Activated T-helper 9 cell treated with anti-CD3 and anti-CD28 coated beads, Interleukin-2, amount 50 U/mL, for 16 hours (primary cell): Measurements from ENCODE around the gene TAGLN3.
A peak's percentile ranks its signal among the peaks of the same experiment; 100 is the strongest.

Experiments
- DNase-seq: peaks from one replicate; pipeline ENCODE4 v3.0.0-alpha.2; 2020; ENCODE audit warnings: low read depth

The TAGLN3 gene

DNA sequence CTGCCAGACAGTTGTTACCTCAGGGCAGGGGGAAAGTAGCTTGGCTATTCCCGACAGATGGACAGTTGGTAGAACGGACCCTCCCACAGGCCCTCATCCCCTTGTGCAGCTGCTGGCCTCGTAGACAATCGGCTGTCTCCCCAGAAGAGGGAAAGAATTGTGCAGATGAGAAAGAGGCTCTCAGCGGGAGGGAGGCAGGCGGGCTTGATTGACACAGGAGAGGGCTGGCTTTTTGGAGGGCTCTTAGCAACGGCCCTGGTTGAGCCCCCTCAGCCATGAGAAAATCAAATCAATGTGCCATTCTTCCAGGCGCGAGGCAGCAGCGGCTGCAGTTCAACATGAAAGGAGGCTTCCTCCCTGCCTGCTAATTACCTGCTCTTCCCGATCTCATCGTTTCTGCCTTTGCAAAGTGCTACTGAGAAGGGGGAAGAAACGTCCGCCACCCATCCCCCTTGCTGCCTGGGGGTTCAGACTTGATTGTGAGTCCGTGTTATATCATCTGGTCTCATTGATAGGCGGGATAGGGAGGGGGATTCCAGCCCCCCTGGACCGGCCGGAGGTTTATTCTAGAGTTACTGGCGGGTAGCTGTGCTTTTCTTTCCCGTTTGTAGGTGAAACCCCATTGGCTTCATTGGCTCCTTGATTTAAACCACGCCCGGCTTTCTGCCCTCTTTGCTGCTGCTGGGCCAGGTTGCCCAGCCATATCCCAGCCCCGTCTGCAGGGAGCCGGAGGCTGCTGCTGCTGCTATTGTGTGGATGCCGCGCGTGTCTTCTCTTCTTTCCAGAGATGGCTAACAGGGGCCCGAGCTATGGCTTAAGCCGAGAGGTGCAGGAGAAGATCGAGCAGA is at the start of gene TAGLN3:
TSS of gene TAGLN3 (plus strand) at position 287 of the 848 bp plus-strand sequence. CDS start at position 788, 501 bp downstream.
- no peak for DNase-seq

DNA sequence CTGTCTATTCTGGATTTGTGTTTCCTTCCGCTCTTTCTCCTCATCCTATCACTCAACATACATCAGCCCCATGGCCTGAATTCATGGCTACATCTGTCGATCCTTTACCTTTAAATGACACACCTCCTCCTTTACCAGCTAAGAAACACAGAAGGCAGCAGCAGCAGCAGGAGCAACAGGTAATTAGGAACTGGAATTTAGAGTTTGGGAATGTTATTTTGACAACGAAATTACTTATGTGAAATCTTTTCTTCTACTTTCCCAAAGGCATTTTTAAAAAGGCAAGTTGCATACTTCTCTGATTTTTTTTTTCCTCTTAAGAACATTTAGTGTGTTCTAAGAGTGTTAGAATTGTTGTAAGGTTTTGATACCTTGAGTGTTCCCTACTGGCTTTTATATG is 49.0 kb upstream of the TAGLN3 start:
- DNase-seq: no peak

DNA sequence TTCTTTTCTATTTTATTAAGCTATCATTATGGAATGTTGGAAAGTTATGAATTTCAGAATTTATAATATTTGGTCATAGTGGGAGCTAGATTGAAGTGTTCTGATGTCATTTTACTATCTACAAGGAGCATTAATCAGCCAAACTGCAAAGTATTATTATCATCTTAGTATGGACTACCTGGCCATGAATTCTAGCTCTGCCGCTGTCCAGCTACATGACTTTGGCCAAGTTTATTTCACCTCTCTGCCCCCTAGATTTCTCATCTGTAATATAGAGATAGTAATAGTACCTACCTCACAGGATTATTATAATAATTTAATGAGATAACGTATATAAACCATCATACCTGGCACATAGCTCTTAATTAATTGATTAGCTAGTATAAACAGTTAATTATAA is 47.7 kb upstream of the TAGLN3 start:
- DNase-seq: no peak

DNA sequence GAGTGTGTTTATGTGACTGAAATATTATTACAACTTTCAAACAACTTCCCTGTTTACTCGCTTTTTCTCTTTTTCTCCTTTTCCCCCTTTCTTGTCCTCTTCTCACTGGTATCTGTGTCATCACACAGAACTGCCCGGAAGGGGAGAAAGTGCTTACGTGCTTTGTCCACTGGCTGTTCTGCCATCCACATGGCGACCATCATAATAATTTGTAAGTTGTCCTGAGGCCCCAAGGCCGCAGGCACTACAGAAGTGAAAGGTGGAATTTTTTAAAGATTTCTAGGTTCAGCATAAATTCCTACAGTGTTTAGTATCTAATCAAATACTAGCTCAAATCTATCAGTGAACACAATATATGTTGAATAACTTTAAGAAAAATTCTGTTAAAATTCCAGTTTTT is 46.6 kb upstream of the TAGLN3 start:
- no peak for DNase-seq

DNA sequence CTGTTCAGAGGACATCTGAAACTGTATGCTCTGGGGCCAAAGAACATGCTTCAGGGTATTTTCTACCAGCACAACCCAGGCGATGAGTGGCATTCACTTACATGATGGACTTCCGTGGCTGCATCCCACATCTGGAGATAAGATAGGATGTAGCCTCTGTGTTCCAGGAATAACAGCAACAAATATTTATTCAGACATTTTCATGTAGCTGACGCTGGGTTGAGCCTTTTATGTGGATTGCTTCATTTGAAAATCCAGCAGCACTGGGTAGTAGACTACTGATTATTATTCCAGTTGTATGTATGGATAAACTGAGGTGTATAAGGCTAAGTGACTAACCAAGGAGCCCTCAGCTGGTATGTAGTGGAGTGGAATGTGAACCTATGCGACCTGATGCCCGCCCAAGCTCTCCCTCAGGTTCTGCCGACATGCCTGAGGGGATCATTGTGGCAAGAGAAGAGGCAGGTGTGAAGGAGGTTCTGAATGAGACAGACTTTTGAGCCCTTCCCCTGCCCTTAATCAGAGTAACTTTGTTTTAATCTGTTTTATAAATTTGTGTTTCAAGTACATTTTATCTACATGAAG is 45.8 kb upstream of the TAGLN3 start:
- DNase-seq: no peak

DNA sequence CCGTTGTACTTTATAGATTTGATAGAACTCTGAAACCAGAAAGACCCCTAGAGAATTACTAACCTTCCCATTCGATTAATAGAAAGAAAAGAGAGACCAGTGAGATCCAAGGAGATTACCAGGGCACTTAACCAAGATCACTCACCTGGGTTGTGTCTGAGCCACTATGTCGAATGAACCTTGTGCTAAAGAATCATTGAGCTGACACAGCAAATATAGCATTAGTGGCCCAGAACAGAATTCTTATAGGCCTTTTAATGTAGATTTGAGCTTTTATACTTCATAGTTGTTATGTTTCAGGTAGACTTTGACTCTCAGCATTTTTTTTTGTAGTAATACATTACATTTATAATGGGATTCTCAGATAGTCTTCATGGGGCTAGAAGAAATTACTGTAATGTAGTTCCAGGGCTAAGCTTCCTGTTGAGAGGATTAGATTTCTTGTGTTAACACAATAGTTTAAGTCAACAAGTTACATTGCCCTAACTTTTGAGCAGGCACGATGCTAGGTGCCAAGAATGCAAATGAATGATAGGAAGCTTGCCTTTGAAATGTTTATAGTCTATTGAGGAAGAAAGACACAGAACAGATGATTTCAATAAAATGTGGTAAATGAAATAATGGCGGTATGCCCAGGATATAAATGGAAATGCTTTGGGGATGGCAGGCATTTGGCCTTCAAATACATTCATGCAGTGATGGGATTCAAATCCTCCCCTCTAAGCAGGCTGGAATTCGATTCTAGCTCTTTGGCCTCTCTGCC is 44.3 kb upstream of the TAGLN3 start:
- DNase-seq: no peak

DNA sequence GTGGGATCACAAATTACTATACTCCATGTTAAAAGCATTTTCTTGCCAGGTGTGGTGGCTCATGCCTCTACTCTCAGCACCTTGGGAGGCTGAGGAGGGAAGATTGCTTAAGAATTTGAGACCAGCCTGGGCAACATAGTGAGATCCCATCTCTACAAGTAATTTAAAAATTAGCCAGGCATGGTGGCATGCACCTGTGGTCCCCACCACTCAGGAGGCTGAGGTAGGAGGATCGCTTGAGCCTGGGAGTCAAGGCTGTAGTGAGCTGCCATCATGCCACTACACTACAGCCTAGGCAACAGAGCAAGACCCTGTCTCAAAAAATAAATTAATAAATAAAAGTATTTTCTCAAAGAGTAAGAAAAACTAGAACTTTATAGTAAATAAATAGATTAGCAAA is 42.8 kb upstream of the TAGLN3 start:
- no peak for DNase-seq

DNA sequence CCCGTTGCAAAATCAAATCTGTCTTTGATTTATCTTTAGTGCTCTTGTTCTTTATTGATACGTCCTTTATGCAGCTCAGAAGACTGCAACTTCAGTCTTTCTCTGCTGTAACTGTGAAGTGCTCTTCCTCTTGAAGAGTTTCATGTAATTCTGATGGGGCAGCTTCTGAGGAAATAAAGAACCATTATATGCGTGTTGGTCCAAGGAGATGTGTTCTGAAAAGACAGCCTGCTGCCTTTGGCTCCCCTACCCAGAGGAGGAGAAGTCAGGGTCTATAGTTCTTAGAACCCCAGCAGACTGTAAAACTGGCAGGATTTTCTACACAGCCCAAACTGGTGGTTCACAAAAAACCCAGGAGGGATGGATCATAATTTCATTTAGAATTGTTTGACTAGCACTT is 42.3 kb upstream of the TAGLN3 start:
- DNase-seq: no peak

DNA sequence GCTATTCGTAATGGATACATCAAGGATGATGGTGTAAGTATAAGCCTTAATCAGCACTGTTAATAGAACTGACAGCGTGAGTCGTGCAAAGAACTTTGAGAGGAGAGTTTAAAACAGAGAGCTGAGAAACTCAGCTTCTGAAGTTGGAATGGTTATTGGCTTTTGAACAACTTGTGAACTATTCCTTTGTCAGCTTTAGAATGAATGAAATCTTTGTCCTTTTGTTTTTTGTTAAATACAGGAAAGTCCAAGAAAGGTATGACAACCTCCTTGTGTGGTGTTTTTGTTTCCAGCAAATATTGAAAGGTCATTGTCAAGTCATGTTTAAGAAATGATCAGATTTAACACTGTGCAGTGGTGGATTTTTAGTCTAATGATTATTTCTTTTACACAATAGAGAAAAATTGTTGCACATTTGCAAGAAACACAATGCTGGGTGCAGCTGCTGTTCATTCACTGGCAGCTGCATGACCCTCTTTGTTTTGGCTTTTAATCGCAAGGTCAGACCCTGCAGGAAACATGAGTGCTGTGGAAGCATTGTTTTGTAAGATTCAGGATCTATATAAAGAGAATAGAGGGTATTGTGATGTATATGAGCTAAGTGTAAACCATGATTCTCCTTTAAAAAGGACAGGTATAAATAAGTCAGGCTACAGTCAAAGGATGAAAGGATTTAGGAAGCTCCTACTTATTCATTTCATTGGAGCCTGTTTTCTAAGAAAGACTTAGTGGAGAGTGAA is 41.6 kb upstream of the TAGLN3 start:
- DNase-seq: no peak

DNA sequence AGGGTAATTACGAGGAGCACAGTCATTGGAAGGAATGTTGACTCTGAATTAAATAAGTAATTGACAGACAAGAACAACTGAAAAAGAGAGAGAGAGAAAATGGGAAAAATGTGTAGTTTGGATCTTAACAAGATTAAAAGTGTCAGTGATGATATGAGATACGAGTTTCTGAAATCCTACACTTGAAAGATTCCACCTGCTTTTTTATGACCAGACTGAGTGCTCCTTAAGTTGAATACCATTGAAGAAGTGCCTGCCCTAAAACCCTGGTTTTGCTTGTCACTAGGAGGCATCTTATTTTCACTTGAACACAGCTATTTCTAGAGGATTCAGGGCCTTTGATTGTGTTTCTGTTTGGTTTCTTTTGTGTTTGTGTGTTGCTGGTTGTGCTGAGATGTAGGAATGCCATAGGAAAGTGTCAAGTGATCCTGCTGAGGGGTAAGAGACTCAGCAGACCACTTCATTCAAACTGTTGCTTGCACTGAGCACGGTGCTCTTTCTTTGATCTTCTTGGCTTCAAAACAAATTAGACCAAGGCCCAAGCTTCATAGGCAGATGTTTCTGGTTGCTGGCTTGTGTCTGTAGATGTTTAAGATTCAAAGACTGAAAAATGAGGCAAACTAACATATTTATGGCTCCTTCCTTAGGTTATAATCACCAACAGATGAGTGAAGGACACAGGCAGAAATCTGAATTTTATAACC is 37.1 kb upstream of the TAGLN3 start:
- no peak for DNase-seq

DNA sequence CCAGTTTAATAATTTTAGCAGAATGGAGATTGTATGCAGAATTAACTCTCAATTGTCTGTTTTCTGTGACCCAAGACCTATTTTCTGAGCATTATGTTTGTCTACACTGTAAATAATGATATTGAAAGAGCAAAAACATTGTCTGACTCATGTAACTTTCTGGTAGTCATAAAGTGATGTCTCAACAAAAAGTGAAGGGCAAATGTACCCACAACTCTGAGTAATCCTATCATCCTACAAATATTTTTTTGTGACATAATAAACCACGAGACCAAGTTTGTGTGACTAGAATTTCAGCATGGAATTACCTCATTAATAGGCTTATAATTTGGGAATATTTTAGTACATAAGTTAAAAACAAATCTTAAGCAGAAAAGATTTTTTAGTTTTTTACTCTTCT is 35.3 kb upstream of the TAGLN3 start:
- no peak for DNase-seq

DNA sequence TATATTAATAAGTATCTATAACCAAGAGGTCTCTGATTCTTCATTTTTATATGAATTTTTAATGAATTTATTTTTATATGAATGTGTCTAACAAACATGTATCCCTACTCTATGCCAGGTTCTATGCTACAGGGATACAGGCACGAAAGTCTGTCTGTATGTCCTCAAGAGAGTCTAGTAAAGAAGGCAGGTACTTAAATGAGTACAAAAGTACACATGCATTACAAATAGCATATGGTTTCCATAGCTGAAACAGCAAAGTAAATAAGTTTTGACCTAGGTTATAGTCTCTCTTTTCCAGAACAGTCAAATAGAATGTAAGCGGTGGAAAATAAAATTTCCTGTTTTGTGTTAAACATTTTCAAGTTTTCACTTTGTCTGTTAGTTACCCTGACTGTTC is 33.2 kb upstream of the TAGLN3 start:
- DNase-seq: no peak

DNA sequence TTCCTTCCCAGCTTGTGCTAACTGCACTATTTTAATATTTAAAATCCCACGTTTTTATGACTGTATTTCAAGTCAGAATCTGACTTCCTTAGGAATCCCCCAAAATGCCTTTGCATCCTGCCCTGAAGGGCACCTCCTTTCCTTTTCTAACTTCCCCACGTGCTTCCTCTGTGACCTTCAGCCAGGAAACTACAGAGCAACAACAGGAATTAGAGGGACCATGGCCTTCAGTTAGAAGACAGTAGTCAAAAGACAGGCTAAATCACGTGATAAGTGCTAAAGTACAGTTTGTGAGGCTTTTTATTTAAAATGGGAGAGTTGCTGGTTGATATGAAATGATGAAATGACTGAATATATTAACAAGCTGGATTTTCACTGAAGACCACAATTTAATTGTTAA is 31.7 kb upstream of the TAGLN3 start:
- no peak for DNase-seq

DNA sequence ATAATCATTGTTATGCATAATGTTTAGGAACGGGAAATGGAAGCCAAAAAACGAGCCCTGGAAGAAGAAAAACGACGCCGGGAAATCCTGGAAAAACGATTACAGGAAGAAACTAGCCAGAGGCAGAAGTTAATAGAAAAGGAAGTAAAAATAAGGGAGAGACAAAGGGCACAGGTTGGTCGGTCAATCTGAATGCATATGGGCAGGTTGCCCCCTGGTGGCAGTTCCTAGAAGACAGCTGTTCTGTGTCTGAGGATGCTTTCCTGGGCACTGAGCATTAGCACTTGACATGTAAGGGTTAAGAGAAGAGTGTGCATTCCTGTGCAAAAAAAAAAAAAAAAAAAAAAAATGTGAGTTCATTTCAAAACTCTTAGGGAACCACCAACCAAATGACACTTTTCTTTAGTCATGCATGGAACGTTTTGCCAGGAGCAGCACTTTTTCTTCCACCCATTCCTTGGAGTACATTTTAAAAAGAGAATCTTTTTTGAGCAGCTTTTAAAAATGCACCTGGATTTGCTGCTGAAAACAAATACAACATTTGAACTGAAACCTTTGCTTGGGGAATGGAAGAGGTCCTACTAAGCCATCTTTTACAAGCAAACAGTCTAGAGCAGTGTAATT is 31.0 kb upstream of the TAGLN3 start:
- peak; percentile 67 for DNase-seq

DNA sequence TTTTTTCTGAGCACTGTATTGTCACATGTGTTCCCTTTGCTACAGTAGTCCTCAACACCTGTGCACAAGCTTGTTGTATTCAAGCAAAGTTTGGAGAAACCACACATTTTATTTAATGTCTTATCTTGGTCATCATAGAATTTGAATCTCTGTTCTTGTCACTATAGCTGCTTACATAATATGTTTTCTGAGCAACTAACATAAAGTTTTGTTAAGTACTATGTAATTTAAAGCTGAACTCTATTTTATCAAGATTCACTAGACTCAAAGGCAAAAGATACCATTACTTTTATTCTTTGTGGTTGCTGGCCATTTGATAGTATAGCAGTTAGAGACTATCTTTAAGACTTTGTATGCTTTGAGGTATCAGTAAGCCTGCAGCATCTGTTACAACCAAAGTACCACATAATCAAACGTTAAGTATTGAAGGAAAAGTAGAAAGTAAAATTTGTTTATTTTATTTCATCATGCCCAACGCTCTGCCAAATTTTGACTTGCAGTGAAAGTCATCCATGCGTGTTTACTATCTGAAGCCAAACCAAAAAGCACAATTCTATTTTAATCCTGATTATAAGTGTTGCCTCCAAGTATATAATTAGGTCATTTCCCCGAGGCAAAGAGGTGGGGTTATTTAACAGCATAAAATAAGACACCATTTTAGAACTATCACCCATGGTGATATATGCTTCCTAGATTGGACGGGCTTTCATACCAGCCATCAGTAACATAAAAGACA is 30.2 kb upstream of the TAGLN3 start:
- no peak for DNase-seq

DNA sequence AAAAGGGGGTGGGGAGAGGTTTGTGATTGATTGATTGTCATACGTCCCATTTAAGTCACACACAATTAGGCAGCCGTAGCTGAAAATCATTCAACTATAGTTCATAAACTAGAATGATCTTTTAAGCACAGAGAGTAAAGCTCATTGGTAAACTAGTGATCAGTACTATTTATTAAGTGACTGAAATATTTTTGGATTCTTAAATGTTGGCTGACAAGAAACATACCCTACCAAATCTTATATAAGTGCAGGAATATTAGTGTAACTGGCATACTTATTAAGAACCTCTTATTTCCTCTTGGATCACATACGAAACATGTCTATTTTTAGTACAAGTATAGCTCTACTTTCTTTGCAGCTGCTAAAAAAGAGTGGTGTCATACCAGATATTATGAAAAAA is 28.3 kb upstream of the TAGLN3 start:
- DNase-seq: no peak

DNA sequence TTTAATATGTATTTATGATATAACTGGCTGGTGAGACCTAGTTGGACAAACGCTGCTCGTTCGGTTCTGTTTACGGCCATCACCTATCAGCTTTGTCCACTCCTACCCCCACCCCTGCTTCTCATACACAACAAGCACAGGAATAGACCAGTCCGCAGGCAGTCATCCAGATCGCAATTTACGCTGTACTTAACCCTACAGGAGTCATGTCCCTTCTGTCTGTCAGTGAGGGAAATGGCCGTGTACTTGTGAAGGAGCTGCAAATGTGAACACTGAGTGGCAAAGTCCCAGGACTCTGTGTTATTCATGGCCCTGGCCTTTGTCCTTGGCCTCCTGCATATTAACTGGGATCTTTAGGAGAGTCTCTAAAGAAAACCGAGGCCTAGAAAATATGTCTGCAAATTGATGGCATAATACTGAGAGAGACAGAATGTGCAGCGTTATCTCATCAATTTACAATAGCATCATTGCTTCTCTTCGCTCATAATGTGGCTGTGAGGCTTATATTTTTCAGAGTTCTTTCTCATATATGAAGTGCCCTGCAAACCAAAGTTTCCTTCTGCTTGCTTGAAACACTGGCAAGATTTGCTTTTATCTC is 27.1 kb upstream of the TAGLN3 start:
- no peak for DNase-seq

DNA sequence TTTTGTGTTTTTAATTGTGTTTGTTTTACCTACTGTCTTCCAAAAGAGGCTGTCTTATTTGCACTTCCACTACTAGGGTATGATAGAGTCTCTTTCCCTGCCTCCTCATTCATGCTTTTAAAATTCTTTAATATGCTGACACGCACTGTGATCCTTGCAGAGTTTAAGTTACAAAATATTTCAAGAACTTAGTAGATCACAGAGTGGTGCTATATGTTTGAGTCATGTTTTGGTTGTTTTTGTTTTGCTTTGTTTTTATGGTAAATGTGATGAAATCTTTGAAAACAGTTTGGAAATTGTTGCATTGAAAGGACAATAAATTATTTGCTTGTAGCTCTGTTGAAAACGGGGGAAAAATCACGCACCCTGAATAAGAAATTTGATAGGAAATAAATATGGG is 25.8 kb upstream of the TAGLN3 start:
- no peak for DNase-seq

DNA sequence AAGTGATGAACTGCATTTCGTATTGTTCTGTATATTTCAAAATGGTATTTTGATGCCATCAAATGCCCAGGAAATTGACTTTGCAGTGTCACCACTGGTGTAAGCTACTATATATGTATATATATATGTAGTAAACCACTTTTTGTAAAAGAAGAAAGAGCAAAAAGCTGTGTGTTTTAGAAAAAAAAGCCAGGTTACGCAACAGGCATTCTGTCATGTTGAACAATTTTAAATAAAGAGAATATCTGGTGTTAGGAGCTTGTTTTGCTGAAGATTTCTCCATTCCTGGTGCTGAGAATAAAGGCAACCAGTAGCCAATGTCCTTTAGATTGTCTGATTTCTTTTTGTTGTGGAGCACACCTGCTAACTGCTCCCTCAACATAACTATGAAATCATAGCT is 23.6 kb upstream of the TAGLN3 start:
- DNase-seq: no peak

DNA sequence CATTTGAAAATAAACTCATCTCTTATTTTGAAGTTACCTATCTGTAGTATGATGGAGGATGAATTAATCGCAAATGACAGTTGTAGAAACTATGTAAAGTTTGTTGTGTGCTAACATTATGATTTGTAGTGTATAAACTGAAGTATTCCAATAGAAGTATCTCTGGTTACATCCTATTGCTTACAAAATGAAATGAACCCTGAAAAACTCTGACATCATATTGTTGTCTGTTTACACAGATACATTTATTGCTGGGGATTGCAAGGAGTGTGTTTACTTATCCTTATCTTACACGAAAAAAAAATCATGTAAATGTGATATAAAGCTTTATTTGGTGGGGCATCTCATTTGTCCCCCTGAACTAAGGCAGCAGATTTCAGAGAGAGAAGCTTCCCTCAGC is 22.5 kb upstream of the TAGLN3 start:
- no peak for DNase-seq
